Neural cell (in vitro differentiated cells): ENCODE measurements around the gene ZNF804B. TPM values are rescaled to one million over a fixed set of nuclear protein-coding genes. Genes with fewer than 3 reads are reported as not detected.

Experiments
- H2AFZ ChIP-seq: fragments of 200-600, 300-800 bp; sonication (generic), shearing (Covaris generic); 2 replicates; pipeline ENCODE4 v1.6.0; 2014; ENCODE audit warnings: low read depth, mild to moderate bottlenecking, antibody characterized with exemption, low read length, moderate library complexity
- H3F3A ChIP-seq: fragments of 200-600 bp; shearing (Covaris generic); 2 replicates; pipeline ENCODE4 v1.6.1; 2016; ENCODE audit warnings: mild to moderate bottlenecking, moderate library complexity, mixed read lengths, antibody characterized with exemption, low read length; ENCODE audit not compliant: insufficient read depth, poor library complexity, severe bottlenecking
- H3K27ac ChIP-seq: fragments of 200-600, 300-800 bp; sonication (generic), shearing (Covaris generic); 2 replicates; pipeline ENCODE4 v1.5.1; 2014; ENCODE audit warnings: mild to moderate bottlenecking, low read length, moderate library complexity
- H3K27me3 ChIP-seq: fragments of 300-800, 200-600 bp; sonication (generic), shearing (Covaris generic); 2 replicates; pipeline ENCODE4 v1.6.0; 2014; ENCODE audit warnings: mild to moderate bottlenecking, low read depth, low read length, moderate library complexity; ENCODE audit not compliant: insufficient read depth
- H3K36me3 ChIP-seq: fragments of 300-800, 200-600 bp; sonication (generic), shearing (Covaris generic); 2 replicates; pipeline ENCODE4 v1.5.1; 2014; ENCODE audit warnings: mild to moderate bottlenecking, antibody characterized with exemption, low read length, moderate library complexity; ENCODE audit not compliant: insufficient read depth
- H3K4me2 ChIP-seq: fragments of 300-800, 200-600 bp; sonication (generic), shearing (Covaris generic); 2 replicates; pipeline ENCODE4 v1.6.0; 2014; ENCODE audit warnings: mild to moderate bottlenecking, low read length
- H3K4me3 ChIP-seq: fragments of 300-800, 200-600 bp; sonication (generic), shearing (Covaris generic); 2 replicates; pipeline ENCODE4 v1.5.1; 2014; ENCODE audit warnings: mild to moderate bottlenecking, low read length, moderate library complexity
- H3K79me2 ChIP-seq: fragments of 200-600 bp; shearing (Covaris generic); replicated peaks from 2 replicates; pipeline ENCODE4 v1.6.0; 2014; ENCODE audit warnings: mild to moderate bottlenecking, low read length, moderate library complexity; ENCODE audit not compliant: insufficient read depth
- H3K9ac ChIP-seq: fragments of 300-800, 200-600 bp; sonication (generic), shearing (Covaris generic); 2 replicates; pipeline ENCODE4 v1.6.1; 2016; ENCODE audit warnings: mild to moderate bottlenecking, low read length, mixed read lengths
- H3K9me2 ChIP-seq: fragments of 200-600 bp; shearing (Covaris generic); 2 replicates; pipeline ENCODE4 v1.6.1; 2016; ENCODE audit warnings: mild to moderate bottlenecking, low read length, mixed read lengths; ENCODE audit not compliant: insufficient read depth
- H3K9me3 ChIP-seq: fragments of 200-600, 300-800 bp; sonication (generic), shearing (Covaris generic); 2 replicates; pipeline ENCODE4 v1.6.1; 2016; ENCODE audit warnings: mild to moderate bottlenecking, mixed run types, low read length, moderate library complexity, mixed read lengths
- H4K20me1 ChIP-seq: fragments of 200-600 bp; shearing (Covaris generic); 2 replicates; pipeline ENCODE4 v1.6.1; 2016; ENCODE audit warnings: mild to moderate bottlenecking, mixed run types; ENCODE audit not compliant: insufficient read depth
- EP300 ChIP-seq: fragments of 450-650 bp; conservative IDR thresholded peaks from 2 replicates; pipeline ENCODE4 v1.6.1; 2014; ENCODE audit warnings: antibody characterized with exemption, mild to moderate bottlenecking, moderate library complexity; ENCODE audit not compliant: poor library complexity, severe bottlenecking
- EZH2 ChIP-seq: fragments of 200-600, 300-800 bp; shearing (Covaris generic), sonication (generic); IDR thresholded peaks from 2 replicates; pipeline ENCODE4 v1.6.1; 2014; ENCODE audit warnings: antibody characterized with exemption, low read length, borderline replicate concordance, mild to moderate bottlenecking; ENCODE audit not compliant: insufficient read depth, poor library complexity, severe bottlenecking
- MXI1 ChIP-seq: fragments of 450-650 bp; conservative IDR thresholded peaks from 2 replicates; pipeline ENCODE4 v1.6.1; 2014; ENCODE audit warnings: antibody characterized with exemption, mild to moderate bottlenecking; ENCODE audit not compliant: poor library complexity, severe bottlenecking
- POLR2AphosphoS5 ChIP-seq: IDR thresholded peaks from 2 replicates; pipeline ENCODE4 v1.6.1; 2012
- RAD21 ChIP-seq: fragments of 450-650 bp; conservative IDR thresholded peaks from 2 replicates; pipeline ENCODE4 v1.6.1; 2014; ENCODE audit warnings: antibody characterized with exemption, mild to moderate bottlenecking, moderate library complexity
- SMC3 ChIP-seq: fragments of 450-650 bp; conservative IDR thresholded peaks from 2 replicates; pipeline ENCODE4 v1.6.1; 2014; ENCODE audit warnings: antibody characterized with exemption, mild to moderate bottlenecking, moderate library complexity; ENCODE audit not compliant: poor library complexity
- polyA plus RNA-seq: library from polyadenylated mRNA; depleted of rRNA; stranded (reverse); fragments of >200 nt; gene quantifications from 2 replicates; pipeline ENCODE4 v1.2.3, GENCODE V29; 2014
- TF ChIP-seq, protein P1 (sequence below): fragments of 450-650 bp; IDR thresholded peaks from 2 replicates; pipeline ENCODE4 v1.5.1; 2014; ENCODE audit warnings: antibody characterized with exemption, mild to moderate bottlenecking, moderate library complexity; ENCODE audit not compliant: poor library complexity, severe bottlenecking

The ZNF804B gene
- polyA plus RNA-seq, 1 donor from 2014 or later: 0.37 TPM

DNA sequence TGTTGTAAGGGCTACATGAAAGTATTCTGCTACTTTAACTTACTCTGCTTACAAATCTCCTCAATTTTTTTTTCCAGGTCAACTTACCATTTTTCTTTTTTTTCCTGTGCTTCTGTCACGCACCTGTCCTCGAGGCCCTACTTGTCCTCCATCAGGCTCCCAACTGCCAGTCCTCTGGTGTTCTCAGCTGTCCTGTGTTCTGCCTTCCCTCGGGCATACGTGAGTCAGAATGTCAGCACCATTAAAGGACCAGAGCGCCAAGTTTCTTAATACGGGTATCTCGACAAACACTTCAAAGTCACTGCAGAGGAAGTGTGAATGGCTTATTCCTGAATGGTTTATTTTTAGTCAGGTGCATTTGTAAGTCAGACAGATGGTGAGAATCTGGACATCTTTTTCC lies 36.1 kb downstream of the ZNF804B start, which contains the start of gene TEX47:
TSS of gene TEX47 (minus strand) at position 185 of the 400 bp plus-strand sequence. CDS start 795 bp downstream, outside the sequence.
- Histone ChIP-seq H3K27me3 (no peaks in the 10 kb centered on the region), H3K9me2 (no peaks in the 10 kb centered on the region), H2AFZ (no peak within 1 kb of the TSS), H3K4me3 (no peak within 1 kb of the TSS), H3K9me3 (no peaks in the 10 kb centered on the region), H3F3A (no peaks in the 10 kb centered on the region), H3K9ac (no peak within 1 kb of the TSS), H4K20me1 (no peaks in the 10 kb centered on the region), H3K36me3 (no peaks in the 10 kb centered on the region), H3K79me2 (no peaks in the 10 kb centered on the region), H3K4me2 (no peak within 1 kb of the TSS), H3K27ac (no peak within 1 kb of the TSS)
- TF ChIP-seq MXI1: no peak
- no peak for TF ChIP-seq SMC3
- TF ChIP-seq, protein P1, sequence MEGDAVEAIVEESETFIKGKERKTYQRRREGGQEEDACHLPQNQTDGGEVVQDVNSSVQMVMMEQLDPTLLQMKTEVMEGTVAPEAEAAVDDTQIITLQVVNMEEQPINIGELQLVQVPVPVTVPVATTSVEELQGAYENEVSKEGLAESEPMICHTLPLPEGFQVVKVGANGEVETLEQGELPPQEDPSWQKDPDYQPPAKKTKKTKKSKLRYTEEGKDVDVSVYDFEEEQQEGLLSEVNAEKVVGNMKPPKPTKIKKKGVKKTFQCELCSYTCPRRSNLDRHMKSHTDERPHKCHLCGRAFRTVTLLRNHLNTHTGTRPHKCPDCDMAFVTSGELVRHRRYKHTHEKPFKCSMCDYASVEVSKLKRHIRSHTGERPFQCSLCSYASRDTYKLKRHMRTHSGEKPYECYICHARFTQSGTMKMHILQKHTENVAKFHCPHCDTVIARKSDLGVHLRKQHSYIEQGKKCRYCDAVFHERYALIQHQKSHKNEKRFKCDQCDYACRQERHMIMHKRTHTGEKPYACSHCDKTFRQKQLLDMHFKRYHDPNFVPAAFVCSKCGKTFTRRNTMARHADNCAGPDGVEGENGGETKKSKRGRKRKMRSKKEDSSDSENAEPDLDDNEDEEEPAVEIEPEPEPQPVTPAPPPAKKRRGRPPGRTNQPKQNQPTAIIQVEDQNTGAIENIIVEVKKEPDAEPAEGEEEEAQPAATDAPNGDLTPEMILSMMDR: no peak
- no peak for TF ChIP-seq EZH2

DNA sequence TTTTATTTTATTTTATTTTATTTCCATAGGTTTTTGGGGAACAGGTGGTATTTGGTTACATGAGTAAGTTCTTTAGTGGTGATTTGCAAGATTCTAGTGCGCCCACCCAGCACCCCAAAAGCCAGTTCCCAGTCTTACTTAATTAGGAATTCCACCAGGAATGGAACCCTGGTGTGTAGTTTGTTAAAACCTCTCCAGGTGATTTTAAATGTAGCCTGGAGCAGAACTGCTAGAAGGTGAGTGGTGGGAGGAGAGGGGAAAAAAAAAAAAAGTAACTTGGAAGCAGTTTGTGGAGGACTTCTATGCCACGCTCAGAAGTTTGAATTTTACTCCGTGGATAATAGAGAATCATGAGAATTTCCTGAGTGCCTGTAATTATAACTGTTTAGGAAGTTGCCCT lies 41.5 kb downstream of the ZNF804B start:
- Histone ChIP-seq H3K4me3 (no peak overlapping the region), H3K27me3 (no peaks in the 10 kb centered on the region), H3K9ac (no peak overlapping the region), H3K79me2 (no peaks in the 10 kb centered on the region), H3K36me3 (no peaks in the 10 kb centered on the region), H3F3A (no peaks in the 10 kb centered on the region), H3K9me2 (no peaks in the 10 kb centered on the region), H3K4me2 (no peak overlapping the region), H4K20me1 (no peaks in the 10 kb centered on the region), H2AFZ (no peak overlapping the region), H3K9me3 (no peaks in the 10 kb centered on the region), H3K27ac (no peak overlapping the region)
- TF ChIP-seq EP300 (no peak), POLR2AphosphoS5 (no peak), SMC3 (no peak)
- TF ChIP-seq, protein P1: no peak

DNA sequence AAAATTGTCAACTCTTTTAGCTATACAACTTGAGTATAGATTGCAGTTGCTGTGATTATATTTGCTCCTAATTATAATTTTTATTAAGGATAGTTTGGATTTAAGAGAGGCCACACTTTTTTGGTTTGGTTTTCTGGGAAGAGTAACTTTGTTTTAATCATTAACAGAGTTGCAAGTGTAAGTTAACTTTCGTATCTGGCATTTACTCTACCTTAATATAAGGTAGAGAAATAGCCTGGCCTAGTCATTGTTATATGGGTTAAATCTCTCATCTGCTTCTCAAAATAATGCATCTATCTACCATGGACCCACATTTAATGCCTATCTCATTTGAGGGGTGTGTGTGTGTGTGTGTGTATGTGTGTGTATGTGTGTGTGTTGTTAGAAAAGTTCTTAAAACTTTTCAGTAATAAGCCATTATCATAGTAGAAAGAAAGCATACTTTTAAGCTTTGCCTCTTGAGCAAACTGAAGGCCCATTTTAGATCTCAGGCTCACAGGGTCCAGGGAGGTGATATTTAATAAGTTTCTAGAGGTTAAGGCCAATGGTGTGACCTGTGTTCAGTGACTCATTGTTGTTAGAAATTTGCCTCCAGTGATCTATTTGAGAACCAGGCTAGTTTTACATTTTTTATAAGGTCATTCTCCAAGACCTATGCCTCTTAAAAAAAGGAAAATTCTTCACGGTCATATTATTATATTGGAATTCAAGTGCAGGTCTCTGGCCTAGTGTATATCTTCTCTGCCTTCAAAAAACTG lies 47.0 kb downstream of the ZNF804B start:
- H4K20me1 ChIP-seq: no peaks in the 10 kb centered on the region
- H3K79me2 ChIP-seq: no peaks in the 10 kb centered on the region
- no peak overlapping the region for H3K9ac ChIP-seq
- TF ChIP-seq MXI1 (no peak), RAD21 (no peak), POLR2AphosphoS5 (no peak)
- no peaks in the 10 kb centered on the region for H3K9me2 ChIP-seq
- no peak overlapping the region for H2AFZ ChIP-seq
- no peaks in the 10 kb centered on the region for H3K27me3 ChIP-seq
- no peaks in the 10 kb centered on the region for H3K36me3 ChIP-seq
- no peak overlapping the region for H3K4me2 ChIP-seq
- no peak overlapping the region for H3K27ac ChIP-seq
- H3F3A ChIP-seq: no peaks in the 10 kb centered on the region
- H3K4me3 ChIP-seq: no peak overlapping the region
- H3K9me3 ChIP-seq: no peaks in the 10 kb centered on the region
